ENCODE measurements around the gene ARHGAP45.
A peak's percentile ranks its signal among the peaks of the same experiment; 100 is the strongest.

ARHGAP45 gene

GRCh38 chr19:1054102-1055027, 12.6 kb upstream of the ARHGAP45 start:
- no peak for DNase-seq

GRCh38 chr19:1055028-1055425, 11.9 kb upstream of the ARHGAP45 start:
- DNase-seq, result no peak

GRCh38 chr19:1055886-1056620, 10.9 kb upstream of the ARHGAP45 start:
- DNase-seq, result no peak

- DNase-seq, result peak; percentile 55 to 64
These were observed 9.7 kb upstream of the ARHGAP45 start for GRCh38 chr19:1057176-1057855.

- DNase-seq, result no peak
These were observed 8.9 kb upstream of the ARHGAP45 start for GRCh38 chr19:1058112-1058511.

- DNase-seq, result no peak
These were observed 6.3 kb upstream of the ARHGAP45 start for GRCh38 chr19:1060689-1061088.

- DNase-seq, result no peak
These were observed 5.0 kb upstream of the ARHGAP45 start for GRCh38 chr19:1061987-1062386.

GRCh38 chr19:1062387-1063029, 4.5 kb upstream of the ARHGAP45 start:
- DNase-seq, result no peak

- peak in 1 of 2 donors; percentile 57 for DNase-seq
These were observed 3.7 kb upstream of the ARHGAP45 start for GRCh38 chr19:1063030-1063908.

GRCh38 chr19:1063909-1064660, 2.9 kb upstream of the ARHGAP45 start:
- no peak for DNase-seq

GRCh38 chr19:1064661-1065605, 2.0 kb upstream of the ARHGAP45 start:
- DNase-seq, result peak; percentile 69 to 74

GRCh38 chr19:1065606-1066109, 1.3 kb upstream of the ARHGAP45 start:
- no peak for DNase-seq

- no peak for DNase-seq
These were observed 668 bp upstream of the ARHGAP45 start for GRCh38 chr19:1066251-1066747.

GRCh38 chr19:1067341-1067957, 482 bp downstream of the ARHGAP45 start:
- DNase-seq, result no peak

- peak; percentile 57 to 60 for DNase-seq
These were observed 1.3 kb downstream of the ARHGAP45 start for GRCh38 chr19:1068009-1069001.

- DNase-seq, result peak; percentile 51 to 67
These were observed 2.2 kb downstream of the ARHGAP45 start for GRCh38 chr19:1069009-1069779.

- DNase-seq, result no peak
These were observed 3.6 kb downstream of the ARHGAP45 start for GRCh38 chr19:1070576-1070930.
